HG03558 (cell line): ENCODE measurements around the gene PARVB.

Source experiments
- ATAC-seq: cut with Tn5 transposase; IDR thresholded peaks from one replicate; pipeline ENCODE4 v1.9.1; 2021; ENCODE audit warnings: moderate number of reproducible peaks; ENCODE audit not compliant: unreplicated experiment; ENCODE audit errors: extremely low read depth

Gene PARVB

DNA sequence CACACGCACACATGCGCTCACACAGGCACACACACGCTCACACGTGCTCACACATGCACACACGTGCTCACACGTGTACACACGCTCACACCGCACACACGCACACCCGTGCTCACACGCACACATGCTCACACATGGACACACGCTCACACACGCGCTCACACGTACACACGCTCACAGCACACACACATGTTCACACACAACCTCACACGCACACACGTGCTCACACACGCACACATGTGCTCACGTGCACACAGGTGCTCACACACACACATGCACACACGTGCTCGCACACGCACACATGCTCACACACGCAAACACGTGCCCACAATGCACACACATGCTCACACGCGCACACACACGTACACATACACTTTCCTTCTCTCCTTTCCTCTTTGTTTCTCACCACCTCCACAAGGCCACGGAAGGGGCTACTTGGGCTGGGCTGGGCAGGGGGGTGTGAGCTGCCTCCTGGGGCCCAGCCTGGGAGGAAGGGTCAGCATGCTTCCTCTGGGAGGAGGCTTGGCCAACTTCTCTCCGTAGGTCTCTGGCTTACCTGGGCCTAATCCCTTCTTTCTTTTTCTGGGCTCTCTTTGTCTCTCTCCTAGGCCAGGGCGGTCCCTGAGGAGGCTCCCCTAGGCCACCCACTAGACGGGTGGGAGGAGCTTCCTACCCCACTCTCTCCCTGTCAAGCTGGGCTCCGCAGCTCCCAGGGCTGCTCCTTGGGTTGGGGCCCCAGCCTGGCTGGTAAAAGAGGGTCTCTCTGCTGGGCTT is 122.2 kb downstream of the PARVB start:
- ATAC-seq = no peak

DNA sequence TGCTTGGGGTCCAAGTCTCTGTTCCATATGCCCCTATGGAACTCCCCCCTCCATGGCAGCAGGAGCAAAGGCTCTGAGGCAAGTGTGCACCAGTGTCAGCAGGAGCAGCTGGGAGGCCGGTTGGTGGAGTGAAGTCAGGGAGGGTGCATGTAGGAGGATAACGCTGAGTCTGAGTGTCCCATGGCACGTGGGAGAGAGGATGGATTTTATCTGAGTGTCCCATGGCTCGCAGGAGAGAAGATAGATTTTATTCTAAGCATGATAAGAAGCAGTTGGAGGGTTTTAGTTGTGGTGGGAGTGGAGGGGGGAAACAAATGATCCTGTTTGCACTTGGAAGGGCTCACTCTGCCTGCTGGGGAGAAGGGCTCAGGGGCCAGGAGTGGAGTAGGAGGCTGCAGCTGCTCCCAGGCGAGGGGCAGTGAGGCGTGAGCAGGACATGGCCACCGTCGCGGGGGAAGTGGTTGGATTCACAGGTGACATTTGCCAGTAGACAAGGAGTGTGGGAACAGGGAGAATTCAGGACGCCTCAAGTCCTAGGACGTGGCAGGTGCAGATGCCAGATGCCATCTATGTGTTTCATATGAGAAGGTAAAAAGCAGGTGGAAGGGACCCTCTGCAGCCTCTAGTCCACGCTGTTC is 123.0 kb downstream of the PARVB start:
- ATAC-seq = no peak

DNA sequence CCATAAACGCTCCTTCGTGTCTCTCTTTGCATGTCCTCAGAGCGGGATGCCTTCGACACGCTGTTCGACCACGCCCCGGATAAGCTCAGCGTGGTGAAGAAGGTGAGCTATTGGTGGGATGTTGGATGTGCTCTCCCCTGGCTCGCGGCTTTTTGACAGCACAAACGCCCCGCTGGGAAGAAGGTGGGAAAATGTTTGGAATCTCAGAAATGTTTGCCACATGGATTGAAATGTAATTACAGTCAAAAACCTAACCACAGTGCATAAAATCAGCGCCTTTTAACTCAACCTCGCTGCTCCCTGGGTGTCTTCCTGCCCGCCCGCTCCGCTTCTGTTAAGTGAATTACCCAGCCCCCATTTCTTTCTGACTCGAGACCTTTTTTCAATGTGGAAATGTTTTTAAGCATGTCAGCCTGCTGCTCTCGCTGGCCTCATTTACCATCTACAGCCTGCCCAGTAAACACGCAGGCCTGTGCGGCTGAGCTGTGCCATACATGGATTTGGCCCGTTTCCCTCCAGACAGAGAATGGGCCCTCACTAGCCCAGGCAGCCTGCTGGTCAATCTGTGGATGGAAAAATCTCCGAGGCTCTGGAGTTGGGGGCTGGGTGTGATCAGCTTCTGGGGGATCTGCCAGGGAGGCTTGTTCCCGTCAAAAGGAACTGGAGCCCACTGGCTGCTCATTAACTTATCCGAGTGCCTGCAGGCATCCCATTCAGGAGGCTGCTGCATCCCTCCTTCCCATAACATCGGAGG is 123.9 kb downstream of the PARVB start:
- ATAC-seq = no peak

DNA sequence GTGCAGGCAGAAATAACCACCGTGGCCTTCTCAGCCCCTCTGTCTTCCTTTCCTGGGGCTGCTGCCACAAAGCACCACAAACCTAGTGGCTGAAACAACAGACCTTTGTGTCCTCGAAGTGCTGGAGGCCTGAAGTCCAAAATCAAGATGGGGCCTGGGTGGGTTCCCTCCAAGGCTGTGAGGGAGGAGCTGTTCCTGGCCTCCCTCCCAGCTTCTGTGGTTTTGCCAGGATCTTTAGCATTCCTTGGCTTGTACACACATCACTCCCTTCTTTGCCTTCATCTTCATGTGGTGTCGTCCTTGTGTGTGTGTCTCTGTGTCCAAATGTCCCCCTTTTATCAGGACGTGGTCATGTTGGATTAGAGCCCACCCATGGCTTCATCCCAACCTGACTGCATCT is 127.6 kb downstream of the PARVB start:
- no peak for ATAC-seq

DNA sequence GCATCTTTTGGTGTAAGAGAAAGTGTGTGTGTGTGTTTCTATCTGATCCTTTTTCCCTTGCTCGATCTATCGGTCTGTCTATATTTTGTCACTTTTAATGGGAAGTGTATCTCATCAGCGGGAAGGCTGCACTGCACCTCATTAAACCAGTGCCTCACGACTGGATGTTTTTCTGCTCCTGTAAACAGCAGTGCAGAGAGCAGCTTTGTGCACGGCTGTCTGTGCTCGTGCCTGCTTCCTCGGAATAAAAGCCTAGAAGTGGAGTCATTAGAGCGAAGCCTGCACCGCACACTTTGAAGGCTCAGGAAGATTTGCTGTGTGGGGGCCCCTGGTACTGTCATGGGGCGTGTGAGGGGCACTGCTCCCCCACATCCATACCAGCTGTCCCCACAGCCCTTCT is 129.6 kb downstream of the PARVB start:
- ATAC-seq = no peak

DNA sequence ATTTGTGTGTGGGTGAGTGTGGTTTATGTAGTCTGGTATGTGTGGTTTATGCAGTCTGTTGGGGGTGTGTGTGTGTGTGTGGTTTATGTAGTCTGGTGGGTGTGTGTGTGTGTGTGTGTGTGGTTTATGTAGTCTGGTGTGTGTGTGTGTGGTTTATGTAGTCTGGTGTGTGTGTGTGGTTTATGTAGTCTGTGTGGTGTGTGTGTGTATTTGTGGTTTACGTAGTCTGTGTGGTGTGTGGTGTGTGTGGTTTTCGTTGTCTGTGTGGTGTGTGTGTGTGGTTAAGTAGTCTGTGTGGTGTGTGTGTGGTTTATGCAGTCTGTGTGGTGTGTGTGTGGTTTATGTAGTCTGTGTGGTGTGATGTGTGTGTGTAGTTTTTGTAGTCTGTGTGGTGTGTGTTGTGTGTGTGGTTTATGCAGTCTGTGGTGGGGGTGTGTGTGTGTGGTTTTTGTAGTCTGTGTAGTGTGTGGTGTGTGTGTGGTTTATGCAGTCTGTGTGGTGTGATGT is 130.4 kb downstream of the PARVB start:
- no peak for ATAC-seq

DNA sequence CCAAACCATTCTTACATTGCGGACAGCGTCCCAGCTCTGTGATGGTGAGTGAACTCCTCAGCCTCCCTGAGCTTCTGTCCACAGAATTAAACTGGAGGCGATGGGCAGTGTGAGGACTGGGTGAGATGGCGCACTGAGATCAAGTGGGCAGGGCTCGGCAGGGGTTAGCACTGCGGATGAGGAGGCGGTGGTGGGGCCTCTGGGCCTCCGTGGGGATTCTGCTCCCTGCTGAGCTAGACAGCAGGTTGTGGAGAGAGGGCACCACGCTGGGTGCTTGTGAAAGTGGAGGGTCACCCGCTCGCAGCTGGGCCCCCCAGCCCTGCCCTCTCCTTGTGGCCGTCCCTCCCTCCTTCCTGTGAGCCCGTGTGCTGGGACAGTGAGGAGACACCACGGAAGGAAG is 131.0 kb downstream of the PARVB start:
- ATAC-seq = no peak

DNA sequence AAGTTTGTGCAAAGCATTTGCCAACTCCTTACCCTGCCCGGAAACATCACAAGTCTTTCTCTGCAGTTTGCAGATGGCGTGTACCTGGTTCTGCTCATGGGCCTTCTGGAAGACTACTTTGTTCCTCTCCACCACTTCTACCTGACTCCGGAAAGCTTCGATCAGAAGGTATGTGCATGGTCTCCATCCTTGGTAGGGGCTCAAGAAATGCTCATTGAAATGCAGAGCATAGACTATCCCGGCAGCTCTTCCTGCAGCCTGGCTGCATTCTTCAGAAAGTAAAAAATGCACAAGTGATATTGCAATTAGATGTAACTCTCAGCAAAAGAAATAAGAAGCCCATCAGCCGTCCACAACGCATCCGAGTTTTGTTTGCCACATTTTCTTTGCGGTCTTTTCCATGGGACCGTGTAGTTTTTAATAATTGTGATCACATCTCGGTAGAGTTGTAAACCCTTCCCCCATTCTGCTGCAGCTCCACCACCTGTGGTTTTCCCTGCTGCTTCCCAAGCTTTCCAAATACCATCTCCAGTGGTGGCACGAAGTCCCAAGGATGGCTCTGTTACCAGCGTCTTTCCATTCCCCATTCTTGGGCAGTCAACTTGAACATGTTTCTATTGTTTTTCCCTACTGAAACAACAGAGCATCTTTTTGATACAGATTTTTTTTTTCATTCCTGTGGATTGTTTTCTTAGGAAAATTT is 134.0 kb downstream of the PARVB start:
- no peak for ATAC-seq

DNA sequence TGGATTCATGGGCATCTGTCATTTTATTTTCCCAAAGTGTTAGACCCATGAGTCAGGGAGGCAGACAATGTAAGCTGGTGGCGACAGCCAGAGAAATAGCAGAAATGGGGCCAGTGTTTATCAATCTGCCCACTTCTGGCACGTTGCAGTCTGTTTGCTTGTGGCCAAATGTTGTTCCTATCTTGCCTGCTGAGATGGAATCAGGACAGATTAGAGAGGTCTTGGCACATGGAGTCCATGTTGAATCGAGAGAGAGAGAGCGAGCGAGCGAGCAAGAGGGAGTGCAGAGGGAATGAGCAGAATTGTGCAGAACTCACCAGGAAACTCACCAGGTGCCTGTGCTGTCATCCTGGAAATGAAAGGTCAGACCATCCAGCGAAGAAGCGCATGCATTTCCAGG is 134.7 kb downstream of the PARVB start:
- ATAC-seq = no peak

DNA sequence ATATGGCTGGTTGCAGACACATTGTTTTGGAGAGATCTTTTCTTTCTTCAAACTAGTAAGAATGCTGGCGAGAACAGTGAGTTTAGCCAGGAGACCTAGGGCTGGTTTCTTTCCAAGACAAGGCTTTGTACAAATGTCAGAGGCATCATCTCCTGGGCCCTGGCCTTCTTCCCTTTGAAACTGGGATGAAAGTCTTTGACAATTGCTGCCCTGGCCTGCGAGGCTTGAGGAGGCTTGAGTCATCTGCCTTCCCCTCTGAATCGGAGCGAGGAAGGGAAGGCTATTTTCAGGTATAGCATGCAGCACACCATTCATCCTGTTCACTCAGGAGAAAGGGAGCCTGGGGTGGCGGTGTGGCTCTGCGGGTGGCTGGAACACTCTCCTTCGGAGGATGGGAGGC is 135.1 kb downstream of the PARVB start:
- no peak for ATAC-seq

DNA sequence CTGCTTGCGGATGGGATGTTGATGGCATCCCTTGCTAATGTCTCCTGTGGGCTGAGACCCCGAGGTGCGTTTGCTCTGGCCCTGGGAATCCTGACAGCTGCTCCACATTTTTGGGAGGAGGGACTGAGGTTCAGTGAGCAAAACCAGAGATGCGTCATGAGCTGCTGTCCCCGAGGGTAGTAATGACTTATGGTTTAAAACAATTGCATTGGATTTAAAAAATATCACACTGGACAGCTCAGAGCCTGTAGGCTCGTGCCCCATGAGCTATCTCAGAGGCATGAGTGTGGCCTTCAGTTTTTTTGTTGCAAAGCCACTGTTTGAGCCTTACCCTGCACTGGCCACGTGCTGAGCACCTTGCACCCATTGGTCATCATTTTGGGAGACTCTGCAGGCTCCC is 135.7 kb downstream of the PARVB start:
- no peak for ATAC-seq

DNA sequence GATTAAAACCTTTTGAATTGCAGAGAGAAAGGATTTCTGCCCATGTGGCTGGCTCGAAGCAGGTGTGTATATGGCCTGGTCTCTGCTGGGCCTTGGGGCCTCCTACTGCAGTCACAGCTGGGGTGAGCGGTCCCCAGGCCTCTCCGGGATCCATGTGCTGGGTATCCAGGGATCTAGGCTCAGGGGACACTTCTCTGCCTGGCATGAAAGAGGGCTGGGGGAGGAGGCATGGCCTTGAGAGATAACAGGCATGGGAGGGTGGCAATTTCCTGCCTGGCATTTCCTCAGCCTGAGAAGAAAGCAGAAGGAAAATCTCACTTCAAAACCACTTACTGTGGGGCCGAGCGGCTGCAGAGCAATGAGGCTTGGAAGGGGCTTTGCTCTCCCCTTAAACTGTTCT is 136.3 kb downstream of the PARVB start:
- no peak for ATAC-seq

DNA sequence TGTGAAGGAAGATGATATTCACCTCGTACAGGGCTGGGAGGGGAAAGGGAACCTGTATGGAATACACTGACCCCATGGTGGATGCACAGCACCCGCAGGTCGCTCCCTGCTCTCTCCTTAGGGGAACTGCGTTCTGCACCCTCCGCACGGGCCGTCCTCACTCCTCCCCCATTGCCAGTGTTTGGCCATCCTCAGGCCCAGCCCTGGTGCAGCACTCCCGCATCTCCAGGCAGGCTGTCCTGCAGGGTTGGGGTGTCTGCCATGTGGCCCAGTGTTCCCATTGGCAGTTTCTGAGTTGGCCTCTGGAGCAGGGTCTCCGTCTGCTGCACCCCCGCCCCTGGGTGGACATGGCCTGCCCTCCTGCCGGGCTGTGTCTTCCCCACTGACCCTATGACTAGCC is 137.6 kb downstream of the PARVB start:
- no peak for ATAC-seq

DNA sequence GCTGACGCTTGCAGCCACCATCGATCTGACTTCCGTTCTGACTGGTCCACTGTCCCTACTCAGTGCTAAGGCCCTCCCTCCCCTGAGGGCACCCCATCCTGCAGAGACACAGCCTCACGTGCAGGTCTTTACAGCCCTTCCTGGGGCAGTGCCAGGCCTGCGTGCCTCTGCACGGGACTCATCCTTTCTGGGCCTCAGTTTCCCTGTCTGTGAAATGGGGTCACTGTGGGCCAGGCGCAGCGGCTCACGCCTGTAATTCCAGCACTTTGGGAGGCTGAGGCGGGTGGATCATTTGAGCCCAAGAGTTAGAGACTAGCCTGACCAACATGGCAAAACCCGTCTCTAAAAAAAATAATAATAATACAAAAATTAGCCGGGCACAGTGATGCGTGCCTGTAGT is 138.9 kb downstream of the PARVB start:
- no peak for ATAC-seq

DNA sequence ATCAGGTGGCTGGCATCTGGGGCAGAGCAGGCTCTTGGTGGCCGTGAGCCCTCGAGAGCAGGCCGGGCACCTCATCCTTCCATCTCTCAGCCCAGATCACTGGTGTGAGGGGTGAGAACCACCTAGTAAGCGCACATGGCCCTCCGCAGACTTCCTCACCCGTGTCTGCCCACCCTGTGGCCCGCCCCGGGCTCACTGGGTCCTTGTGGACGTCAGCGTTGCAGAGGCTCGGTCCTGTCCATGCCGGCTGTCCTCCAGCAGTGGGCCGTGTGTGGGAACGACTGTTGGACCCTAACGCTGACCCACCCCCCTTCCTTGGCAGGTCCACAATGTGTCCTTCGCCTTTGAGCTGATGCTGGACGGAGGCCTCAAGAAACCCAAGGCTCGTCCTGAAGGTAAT is 139.4 kb downstream of the PARVB start:
- no peak for ATAC-seq

DNA sequence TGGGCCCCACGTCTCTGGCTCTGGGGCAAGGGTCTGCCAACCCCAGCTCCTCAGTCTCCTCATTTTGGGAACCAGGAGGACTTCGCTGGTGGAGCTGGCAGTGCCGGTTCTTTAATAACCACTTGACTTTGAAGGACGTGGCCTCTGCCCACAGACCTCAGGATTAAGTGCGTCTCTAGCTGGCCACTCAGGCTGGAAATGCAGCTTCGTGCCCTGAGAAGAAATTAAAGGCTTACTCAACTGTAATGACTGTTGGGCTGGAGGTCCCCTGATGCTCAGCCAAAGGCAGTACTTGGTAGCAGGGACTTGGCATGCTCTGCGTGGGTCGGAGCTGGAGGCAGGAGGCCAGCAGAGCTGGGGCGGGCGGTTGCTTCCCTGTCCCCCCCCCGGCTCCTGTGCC is 139.9 kb downstream of the PARVB start:
- ATAC-seq = no peak

DNA sequence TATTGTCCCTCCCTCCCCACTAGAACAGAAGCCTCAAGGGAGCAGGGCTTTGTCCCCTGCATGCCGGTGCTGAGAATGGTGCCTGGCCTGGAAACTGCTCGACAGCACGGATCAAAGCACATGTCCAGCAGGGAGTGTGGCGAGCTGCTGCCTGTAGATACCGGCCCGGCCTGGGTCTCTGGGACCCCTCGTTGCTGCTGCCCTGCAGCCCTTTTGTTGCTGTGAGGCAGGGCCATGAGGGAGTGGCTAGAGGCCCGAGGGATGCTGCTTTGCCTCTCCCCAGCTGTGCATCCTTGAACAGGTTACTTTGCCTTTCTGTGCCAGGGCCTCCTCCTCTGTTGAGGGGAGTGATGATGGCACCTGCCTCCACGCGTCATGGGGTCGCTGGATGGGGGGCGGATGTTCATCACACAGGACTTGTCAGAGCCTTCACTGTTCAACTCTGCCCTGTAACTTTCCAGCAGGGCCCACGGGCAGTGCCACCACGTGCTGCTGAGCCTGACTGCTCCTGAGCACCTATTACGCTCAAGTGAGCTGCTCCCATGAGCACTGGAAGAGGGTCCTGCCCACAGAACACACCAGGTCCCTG is 141.3 kb downstream of the PARVB start:
- no peak for ATAC-seq

DNA sequence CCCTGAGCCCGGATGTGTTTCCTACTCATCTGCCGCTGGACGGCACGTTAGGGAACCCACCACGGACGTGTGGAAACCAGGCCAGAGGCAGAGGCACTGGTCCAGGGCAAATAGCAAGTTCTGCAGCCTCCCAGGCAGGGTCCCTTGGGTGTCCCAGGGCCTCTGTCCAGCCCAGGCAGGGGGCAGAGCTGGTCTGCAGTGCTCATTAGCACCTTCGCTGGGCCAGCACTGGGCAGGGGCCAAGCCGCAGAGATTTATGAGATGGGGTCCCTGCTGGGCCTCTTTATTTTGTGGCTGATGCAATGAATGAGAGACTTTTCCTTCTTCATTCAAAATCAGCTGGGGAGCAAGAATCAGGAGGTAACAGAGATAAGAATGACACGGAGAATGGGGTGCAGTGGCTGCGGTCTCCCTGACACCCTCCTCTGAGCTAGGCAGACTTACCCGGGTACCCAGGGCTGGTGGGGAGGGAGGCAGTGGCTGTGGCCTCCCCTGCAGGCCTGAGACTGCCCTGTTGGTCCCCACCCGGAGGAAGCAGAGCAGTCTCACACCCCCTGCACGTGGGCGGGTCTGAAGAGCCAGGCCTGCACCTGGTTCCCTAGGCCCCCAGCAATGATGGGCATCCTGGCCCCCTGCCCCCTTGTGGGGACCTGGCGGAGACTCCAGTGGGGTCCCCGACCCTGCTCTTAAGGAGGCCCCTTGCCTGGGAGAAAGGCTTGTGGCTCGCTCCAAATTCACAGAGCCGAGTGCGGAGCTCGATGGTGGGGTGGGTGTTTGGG is 142.6 kb downstream of the PARVB start:
- ATAC-seq = no peak

DNA sequence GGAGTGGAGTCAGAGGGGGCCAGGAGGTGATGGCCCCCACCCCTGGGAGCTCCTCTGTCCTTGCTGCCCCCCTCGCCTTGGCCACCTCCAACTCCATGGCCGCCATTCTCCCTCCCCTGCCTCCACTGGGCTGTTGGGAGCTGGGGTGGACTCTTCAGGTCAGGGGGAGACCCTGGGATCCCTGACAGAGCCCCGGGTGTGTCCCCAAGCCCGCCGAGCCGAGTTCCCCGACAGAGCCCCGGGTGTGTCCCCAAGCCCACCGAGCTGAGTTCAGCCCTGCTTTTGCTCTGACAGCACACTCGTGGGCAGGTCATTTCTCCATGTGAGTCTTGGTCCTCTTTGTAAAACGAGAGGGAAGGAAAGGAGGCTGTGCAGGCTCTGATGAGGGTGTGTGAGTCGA is 143.4 kb downstream of the PARVB start:
- ATAC-seq = no peak

DNA sequence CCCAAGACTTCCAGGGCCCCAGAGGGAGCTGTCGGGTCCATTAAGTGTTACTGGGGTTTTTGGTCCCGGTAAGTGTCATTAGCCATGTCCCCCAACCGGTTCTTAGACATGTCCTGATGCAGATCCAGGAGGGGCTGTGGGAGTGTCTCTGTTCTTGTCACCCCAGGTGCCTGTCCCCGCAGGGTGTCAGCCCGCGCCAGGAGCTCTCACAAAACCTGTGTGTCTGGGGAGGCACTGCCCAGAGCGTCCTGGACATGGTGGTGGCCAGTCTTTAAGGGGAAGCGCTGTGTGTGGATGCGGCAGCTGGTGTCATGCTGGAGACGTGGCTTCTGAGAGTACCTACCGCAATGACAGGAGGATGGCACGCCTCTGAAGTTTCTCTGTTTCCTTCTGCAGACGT is 144.1 kb downstream of the PARVB start:
- no peak for ATAC-seq
